Muscle of arm (tissue), 12 donors: ENCODE measurements around the gene SLC35D1. TPM values are rescaled to one million over a fixed set of nuclear protein-coding genes. Genes with fewer than 3 reads are reported as not detected.
A peak's percentile ranks its signal among the peaks of the same experiment; 100 is the strongest.

Source experiments
- DNase-seq: peaks from one replicate; pipeline ENCODE4 v3.0.0-alpha.2; 2013
- polyA plus RNA-seq, 12 donors: library from polyadenylated mRNA; unstranded; fragments of 120-200 nt; gene quantifications; one replicate each; pipeline ENCODE4 v1.2.1, GENCODE V29; 2013; ENCODE audit not compliant: insufficient read length in 12 of 12

SLC35D1 gene
- polyA plus RNA-seq, 12 donors = 7.1 to 14.7 (median 8.7) TPM; not detected in 1

DNA sequence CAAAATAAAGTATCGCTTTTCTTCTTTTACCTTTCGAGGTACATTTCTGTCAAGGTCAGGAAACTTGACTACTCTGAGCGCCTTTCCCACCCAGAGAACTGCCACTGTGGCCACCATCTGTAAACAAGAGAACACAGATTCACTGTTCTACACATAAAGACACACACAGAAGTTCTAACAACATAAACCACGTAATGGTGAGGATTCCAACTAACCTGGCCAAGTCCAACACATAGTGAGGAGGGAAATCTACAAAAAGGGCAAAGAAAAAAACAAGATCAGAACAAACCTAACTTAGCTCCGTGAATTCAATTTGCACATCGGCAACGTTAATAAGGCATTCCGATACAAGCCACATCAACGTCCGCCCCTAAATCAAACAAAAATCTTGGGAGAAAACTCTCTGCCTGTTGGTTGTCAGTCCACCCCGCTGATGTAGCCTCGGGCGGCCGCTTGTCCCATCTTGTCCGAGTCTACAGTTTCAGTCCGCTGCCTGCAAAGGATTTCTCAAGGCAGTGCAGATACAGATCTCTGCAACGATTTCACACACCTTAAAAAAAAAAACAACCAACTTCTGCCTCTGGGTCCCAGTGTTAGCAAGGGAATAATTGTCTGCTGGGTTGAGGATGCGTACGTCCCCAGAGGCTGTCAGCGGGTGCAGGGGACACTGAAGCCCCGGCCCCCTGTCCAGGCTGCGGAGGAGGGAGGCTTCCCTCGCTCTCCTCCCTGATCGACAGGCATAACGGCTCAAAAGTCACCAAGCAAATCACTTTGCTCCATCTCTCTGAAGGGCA lies 1.0 kb downstream of the SLC35D1 start:
- peak; percentile 49 for DNase-seq

- DNase-seq = no peak
Measured at GRCh38 chr1:67051196-67051595, 2.8 kb downstream of the SLC35D1 start.

DNA sequence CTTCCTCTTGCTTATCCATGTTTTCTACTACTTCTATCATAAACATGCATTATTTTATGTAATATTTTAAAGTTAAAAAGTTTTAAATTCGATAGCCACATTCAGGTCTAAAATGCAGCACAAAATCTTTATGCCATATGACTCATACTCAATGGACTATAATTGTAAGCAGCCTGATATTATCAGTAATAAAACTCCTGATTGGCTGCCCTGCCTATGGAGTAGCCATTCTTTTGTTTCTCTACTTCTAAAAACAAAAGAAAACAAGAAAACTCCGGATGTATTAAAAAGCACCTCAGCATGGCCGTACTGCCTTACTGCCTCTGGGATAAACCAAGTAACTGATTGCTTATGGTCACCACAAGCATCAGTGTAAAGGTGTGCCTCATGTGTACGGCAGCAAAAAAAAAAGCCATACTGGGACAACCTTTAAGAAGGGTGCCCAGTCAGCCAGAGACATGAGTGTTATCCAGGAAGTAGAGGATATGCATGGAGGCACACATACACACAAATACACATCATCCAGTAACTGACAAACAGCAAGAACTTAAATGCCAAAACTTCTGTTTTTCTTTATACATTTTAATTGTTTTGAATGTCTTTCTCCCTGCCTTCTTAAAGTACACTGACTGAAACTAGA lies 9.2 kb downstream of the SLC35D1 start:
- DNase-seq = no peak

GRCh38 chr1:67043366-67043765 lies 10.6 kb downstream of the SLC35D1 start:
- DNase-seq = no peak

DNA sequence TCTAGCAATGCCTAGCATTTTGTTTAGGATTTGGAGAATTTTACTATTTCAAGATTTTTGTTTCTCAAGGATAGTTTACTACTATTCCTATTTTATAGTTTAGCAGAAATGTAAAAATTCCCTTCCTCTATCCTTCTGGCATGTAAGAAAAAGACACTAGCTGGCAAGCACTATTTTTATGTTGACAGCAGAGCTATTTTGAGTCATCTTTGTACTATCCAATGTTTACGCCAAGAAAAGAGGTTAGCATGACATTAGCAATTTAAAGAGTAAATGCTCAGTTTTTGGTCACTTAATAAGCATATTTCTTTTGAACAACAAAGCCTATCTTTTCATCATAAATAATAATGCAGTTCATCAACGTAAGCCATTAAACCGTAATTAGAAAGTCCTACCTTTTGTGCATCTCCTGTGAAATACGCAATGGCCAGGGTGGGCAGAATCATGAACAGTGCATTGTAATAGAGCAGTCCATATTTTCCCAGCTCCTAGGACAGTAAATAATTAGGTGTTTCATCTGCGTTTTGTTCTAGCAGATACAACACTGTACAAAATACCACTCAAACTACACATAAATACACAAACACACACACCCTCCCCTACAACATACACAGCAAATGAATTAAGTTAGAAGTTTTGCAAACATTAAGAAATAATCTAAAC lies 12.0 kb downstream of the SLC35D1 start:
- no peak for DNase-seq

GRCh38 chr1:67040405-67040804 lies 13.5 kb downstream of the SLC35D1 start:
- no peak for DNase-seq

GRCh38 chr1:67031859-67032247 lies 22.1 kb downstream of the SLC35D1 start:
- no peak for DNase-seq

GRCh38 chr1:67031121-67031858 lies 22.7 kb downstream of the SLC35D1 start:
- peak; percentile 21 for DNase-seq

DNA sequence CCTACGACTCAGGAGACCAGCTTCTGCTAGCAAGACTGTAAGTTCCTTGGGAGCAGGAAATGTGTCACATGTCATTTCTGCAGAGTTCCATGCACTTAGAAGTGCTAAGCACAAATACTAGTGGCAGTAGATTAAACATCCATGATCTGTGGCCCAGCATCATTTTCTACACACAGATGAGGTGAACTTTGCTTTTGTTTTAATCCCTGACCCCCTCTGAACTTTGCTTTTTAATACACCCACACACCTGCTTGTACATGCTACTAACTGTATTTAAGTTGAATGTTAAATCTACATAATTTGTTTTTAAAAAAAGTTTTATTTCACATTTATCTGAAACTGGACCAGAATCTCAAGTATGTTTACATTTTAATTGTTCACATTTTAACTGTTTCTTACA lies 24.5 kb downstream of the SLC35D1 start:
- no peak for DNase-seq

GRCh38 chr1:67020765-67021164 lies 33.2 kb downstream of the SLC35D1 start:
- no peak for DNase-seq

- no peak for DNase-seq
Measured at GRCh38 chr1:67020304-67020703, 33.6 kb downstream of the SLC35D1 start.

- peak; percentile 71 for DNase-seq
Measured at GRCh38 chr1:67019600-67020136, 34.3 kb downstream of the SLC35D1 start.

DNA sequence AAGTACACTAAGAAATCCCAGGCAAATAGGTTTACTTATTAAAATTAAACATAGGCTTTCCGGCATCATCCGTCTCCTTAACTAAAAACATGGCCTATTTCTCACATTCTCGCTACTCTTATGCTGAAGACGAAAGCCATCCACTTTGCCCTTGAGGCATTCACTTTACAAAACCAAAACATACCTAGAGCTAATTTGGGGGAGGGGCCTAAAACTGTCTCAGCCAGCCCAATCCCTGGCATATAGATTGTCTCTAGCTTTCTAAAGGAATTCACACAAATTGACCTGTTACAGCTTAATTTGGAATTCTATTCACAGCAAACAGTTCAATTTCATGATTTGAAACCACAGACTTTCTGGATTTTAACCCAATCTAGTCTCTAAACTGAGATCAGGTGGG lies 34.8 kb downstream of the SLC35D1 start:
- DNase-seq = no peak

- DNase-seq = no peak
Measured at GRCh38 chr1:67018574-67018973, 35.4 kb downstream of the SLC35D1 start.

DNA sequence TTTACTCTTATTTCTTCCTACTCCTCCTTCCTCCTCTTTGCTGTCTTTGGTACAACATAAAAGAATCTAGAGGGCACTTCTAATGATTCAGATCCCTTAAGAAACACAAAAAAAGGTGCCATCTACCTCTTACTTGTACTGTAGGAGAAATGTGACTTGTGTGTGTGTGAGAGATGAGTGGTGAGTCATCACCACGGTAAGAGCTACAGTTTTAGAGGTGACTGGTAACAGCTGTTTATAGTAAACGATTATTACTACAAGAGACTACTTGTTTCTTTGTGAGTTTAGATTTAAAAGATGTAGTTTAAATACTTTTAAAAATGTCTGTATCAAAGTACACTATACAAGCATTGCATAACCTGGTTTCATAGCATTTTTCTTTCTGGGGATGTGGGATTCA lies 40.4 kb downstream of the SLC35D1 start:
- no peak for DNase-seq

GRCh38 chr1:67009792-67010191 lies 44.2 kb downstream of the SLC35D1 start:
- DNase-seq = no peak

DNA sequence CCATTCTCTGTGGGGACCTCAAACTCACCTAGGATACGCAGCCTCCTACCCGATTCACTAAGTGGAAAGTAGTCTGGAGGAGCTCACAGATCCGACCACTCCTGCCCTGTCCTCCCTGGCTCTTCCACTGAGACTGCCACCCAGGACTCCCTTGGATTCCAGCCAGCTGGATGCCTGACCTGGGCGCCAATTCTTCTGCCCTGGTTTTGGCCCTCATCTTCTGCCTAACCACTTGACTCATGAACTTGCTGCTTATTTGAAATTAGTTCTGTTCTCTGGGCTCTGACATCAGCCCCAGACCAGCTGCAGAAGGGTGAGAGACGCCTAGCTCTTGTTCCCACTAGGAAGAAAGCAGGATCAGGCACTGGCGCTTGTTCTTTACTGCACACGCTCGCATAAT lies 48.9 kb downstream of the SLC35D1 start:
- no peak for DNase-seq

- DNase-seq = no peak
Measured at GRCh38 chr1:67004176-67004575, 49.8 kb downstream of the SLC35D1 start.

GRCh38 chr1:67001682-67002425 lies 52.1 kb downstream of the SLC35D1 start:
- no peak for DNase-seq

GRCh38 chr1:66999640-67000400 lies 54.1 kb downstream of the SLC35D1 start:
- DNase-seq = no peak
